Neural cell (in vitro differentiated cells): Measurements from ENCODE around the gene TRPV2.

Source experiments
- EP300 ChIP-seq: fragments of 450-650 bp; conservative IDR thresholded peaks from 2 replicates; pipeline ENCODE4 v1.6.1; 2014; ENCODE audit warnings: antibody characterized with exemption, mild to moderate bottlenecking, moderate library complexity; ENCODE audit not compliant: poor library complexity, severe bottlenecking
- EZH2 ChIP-seq: fragments of 200-600, 300-800 bp; shearing (Covaris generic), sonication (generic); IDR thresholded peaks from 2 replicates; pipeline ENCODE4 v1.6.1; 2014; ENCODE audit warnings: antibody characterized with exemption, low read length, borderline replicate concordance, mild to moderate bottlenecking; ENCODE audit not compliant: insufficient read depth, poor library complexity, severe bottlenecking
- MXI1 ChIP-seq: fragments of 450-650 bp; conservative IDR thresholded peaks from 2 replicates; pipeline ENCODE4 v1.6.1; 2014; ENCODE audit warnings: antibody characterized with exemption, mild to moderate bottlenecking; ENCODE audit not compliant: poor library complexity, severe bottlenecking
- POLR2AphosphoS5 ChIP-seq: IDR thresholded peaks from 2 replicates; pipeline ENCODE4 v1.6.1; 2012
- RAD21 ChIP-seq: fragments of 450-650 bp; conservative IDR thresholded peaks from 2 replicates; pipeline ENCODE4 v1.6.1; 2014; ENCODE audit warnings: antibody characterized with exemption, mild to moderate bottlenecking, moderate library complexity
- REST ChIP-seq: IDR thresholded peaks from 2 replicates; pipeline ENCODE4 v1.6.1; 2012; ENCODE audit warnings: borderline replicate concordance
- SMC3 ChIP-seq: fragments of 450-650 bp; conservative IDR thresholded peaks from 2 replicates; pipeline ENCODE4 v1.6.1; 2014; ENCODE audit warnings: antibody characterized with exemption, mild to moderate bottlenecking, moderate library complexity; ENCODE audit not compliant: poor library complexity
- TAF1 ChIP-seq: IDR thresholded peaks from 2 replicates; pipeline ENCODE4 v1.6.1; 2012; ENCODE audit warnings: low read depth
- TF ChIP-seq, protein P1 (sequence below): fragments of 450-650 bp; IDR thresholded peaks from 2 replicates; pipeline ENCODE4 v1.5.1; 2014; ENCODE audit warnings: antibody characterized with exemption, mild to moderate bottlenecking, moderate library complexity; ENCODE audit not compliant: poor library complexity, severe bottlenecking

DNA sequence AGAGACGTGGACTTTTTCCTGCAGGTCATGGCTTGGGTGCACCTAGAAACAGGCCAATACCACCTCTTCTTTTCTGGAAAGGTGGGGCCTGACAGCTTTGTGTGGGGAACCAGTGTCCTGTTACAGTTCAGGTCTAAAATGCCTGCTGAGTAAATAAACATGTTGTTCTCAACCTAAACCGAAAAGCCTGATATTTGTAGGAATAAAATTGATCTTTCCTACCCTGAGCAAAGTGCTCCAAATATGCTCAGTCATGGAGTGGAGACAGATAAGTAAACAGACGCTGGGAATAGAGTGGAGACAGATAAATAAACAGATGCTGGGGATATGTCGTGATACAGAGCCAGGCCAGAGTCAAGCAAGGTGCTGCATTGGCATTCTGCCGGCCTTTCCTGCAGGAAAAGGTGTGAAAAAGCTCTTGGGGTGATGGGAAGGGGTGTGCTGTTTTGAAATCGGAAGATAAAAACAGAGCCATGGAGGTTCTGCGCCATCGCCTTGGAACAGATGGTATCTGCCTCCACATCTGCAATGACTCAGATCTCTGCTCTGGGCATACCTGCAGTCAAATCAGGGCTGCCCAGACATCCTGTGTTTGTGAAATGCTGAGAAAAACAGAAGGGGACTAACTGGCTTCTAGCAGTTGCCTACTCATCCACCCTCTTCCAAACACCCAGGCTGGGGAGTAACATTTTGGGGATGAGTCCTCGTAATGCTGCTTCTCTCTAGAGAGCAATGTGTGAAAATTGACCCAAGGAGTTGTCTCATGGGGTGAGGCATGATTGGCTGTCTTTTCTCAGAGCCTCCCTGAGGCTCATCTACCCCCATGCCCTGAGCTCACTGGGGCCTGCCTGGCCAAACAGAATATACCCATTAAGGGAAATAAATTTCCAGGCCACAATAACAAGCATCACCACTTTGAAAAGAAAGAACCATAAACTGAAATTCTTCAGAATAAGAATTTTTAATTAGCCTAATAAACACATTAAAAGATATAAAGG is 16.8 kb upstream of the TRPV2 start:
- TF ChIP-seq, protein P1, sequence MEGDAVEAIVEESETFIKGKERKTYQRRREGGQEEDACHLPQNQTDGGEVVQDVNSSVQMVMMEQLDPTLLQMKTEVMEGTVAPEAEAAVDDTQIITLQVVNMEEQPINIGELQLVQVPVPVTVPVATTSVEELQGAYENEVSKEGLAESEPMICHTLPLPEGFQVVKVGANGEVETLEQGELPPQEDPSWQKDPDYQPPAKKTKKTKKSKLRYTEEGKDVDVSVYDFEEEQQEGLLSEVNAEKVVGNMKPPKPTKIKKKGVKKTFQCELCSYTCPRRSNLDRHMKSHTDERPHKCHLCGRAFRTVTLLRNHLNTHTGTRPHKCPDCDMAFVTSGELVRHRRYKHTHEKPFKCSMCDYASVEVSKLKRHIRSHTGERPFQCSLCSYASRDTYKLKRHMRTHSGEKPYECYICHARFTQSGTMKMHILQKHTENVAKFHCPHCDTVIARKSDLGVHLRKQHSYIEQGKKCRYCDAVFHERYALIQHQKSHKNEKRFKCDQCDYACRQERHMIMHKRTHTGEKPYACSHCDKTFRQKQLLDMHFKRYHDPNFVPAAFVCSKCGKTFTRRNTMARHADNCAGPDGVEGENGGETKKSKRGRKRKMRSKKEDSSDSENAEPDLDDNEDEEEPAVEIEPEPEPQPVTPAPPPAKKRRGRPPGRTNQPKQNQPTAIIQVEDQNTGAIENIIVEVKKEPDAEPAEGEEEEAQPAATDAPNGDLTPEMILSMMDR, result no peak
- TF ChIP-seq EP300 (no peak), POLR2AphosphoS5 (no peak), EZH2 (no peak), MXI1 (no peak), TAF1 (no peak), REST (no peak), RAD21 (no peak), SMC3 (no peak)
